Mammary epithelial cell (primary cell): ENCODE measurements around the gene CXCL1.

Source experiments
- CTCF ChIP-seq, 2 donors: IDR thresholded peaks in 1 of 2; conservative IDR thresholded peaks in 1 of 2; 2 replicates each; pipeline ENCODE4 v1.5.1; 2011 to 2012; ENCODE audit warnings: inconsistent platforms in 2 of 2, low read length in 2 of 2, mild to moderate bottlenecking in 2 of 2, control low read depth in 1 of 2, low read depth in 1 of 2; ENCODE audit not compliant: insufficient read depth in 1 of 2; ENCODE audit errors: extremely low read depth in 1 of 2
- EZH2 ChIP-seq: IDR thresholded peaks from 2 replicates; pipeline ENCODE4 v1.6.1; 2012; ENCODE audit warnings: low read length, inconsistent platforms, borderline replicate concordance

- no peak for TF ChIP-seq CTCF (conservative IDR thresholded peaks at IDR 0.05 in 1 of 2, IDR thresholded peaks at IDR 0.05 in 1 of 2; ENCODE audit: extremely low read depth in 1 of 2, insufficient read depth in 1 of 2, low read depth in 1 of 2, low read length in 2 of 2)
- no peak for TF ChIP-seq EZH2
These were observed 24.4 kb upstream of the CXCL1 start for GRCh38 chr4:73844806-73845205.
